Measurements from ENCODE around the gene COX8A. TPM values are rescaled to one million over a fixed set of nuclear protein-coding genes. Genes with fewer than 3 reads are reported as not detected.

The COX8A gene
- total and polyA plus RNA-seq, 2 of the 13 experiments (the other 11 are each of a cell fraction or from before 2014, with no cell fraction given), result 202 to 406 TPM

- TF ChIP-seq LBX2 (CRISPR knock-in tag; IDR thresholded peaks at IDR 0.05; ENCODE audit: borderline replicate concordance) (no peak), AGO1 (IDR thresholded peaks at IDR 0.05; ENCODE audit: low read depth, low read length, poor library complexity, severe bottlenecking) (peak; percentile 75), ZSCAN5A (CRISPR knock-in tag; IDR thresholded peaks at IDR 0.05; ENCODE audit: borderline replicate concordance) (no peak), HDAC2 (CRISPR knock-in tag; IDR thresholded peaks at IDR 0.05) (peak; percentile 88), MAFF (IDR thresholded peaks at IDR 0.05; ENCODE audit: low read depth, low read length) (no peak), IRF9 (CRISPR knock-in tag; IDR thresholded peaks at IDR 0.05; ENCODE audit: borderline replicate concordance) (peak; percentile 61; the same call in 1 of the 2 replicates), ZNF503 (CRISPR knock-in tag; IDR thresholded peaks at IDR 0.05) (peak; percentile 70; the same call in 1 of the 2 replicates), ATF7 (IDR thresholded peaks at IDR 0.05) (no peak), ATF7 (CRISPR knock-in tag; IDR thresholded peaks at IDR 0.05) (0 out of 2 replicates have a peak, but pooled peaks have one; percentile 5), ZMYM2 (CRISPR knock-in tag; IDR thresholded peaks at IDR 0.05) (peak; percentile 74), RAD21 (CRISPR knock-in tag; IDR thresholded peaks at IDR 0.05) (peak; percentile 20; the same call in 1 of the 2 replicates), ZSCAN30 (CRISPR knock-in tag; IDR thresholded peaks at IDR 0.05) (no peak), ZNF451 (CRISPR knock-in tag; IDR thresholded peaks at IDR 0.05) (peak; percentile 48; the same call in 1 of the 2 replicates), ZNF552 (CRISPR knock-in tag; IDR thresholded peaks at IDR 0.05; ENCODE audit: borderline replicate concordance) (no peak), GATA4 (IDR thresholded peaks at IDR 0.05; ENCODE audit: borderline replicate concordance, low read depth) (no peak), SAFB2 (CRISPR knock-in tag; IDR thresholded peaks at IDR 0.05; ENCODE audit: borderline replicate concordance, low read depth) (peak; percentile 29; the same call in 1 of the 2 replicates), RBFOX2 (IDR thresholded peaks at IDR 0.05; ENCODE audit: low read depth, low read length) (peak; percentile 79), ZNF317 (CRISPR knock-in tag; IDR thresholded peaks at IDR 0.05) (no peak), ZBTB38 (CRISPR knock-in tag; IDR thresholded peaks at IDR 0.05) (no peak), KDM3A (CRISPR knock-in tag; IDR thresholded peaks at IDR 0.05; ENCODE audit: low read depth) (peak; percentile 87; the same call in 1 of the 2 replicates), ZSCAN12 (CRISPR knock-in tag; IDR thresholded peaks at IDR 0.05) (no peak)
Measured at GRCh38 chr11:64007629-64008282, 33.3 kb downstream of the COX8A start (continued).

All from HepG2 (cell line).